ENCODE results near the gene EPHB1.
"Not testable (repeated sequence)": the region's sequence is repeated elsewhere in the genome, so short reads cannot be mapped to it uniquely, and the experiment has no call there.

The EPHB1 gene

DNA sequence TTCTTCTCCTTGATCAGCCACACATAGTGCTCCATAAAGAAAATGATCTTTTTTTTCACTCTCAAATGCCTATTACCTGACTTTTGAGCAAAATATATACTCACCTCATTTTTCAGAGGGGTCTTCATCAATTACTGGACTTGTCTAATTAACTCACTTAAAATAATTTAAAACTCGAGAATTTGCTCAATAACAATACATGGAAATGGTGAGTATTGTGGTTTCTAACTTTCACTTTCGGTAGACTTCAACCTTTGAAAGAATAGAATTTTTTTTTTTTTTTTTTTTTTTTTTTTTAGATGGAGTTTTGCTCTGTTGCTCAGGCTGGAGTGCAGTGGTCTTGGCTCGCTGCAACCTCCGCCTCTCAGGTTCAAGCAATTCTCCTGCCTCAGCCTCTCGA is 17.7 kb upstream of the EPHB1 start:
- no peak for DNase-seq

DNA sequence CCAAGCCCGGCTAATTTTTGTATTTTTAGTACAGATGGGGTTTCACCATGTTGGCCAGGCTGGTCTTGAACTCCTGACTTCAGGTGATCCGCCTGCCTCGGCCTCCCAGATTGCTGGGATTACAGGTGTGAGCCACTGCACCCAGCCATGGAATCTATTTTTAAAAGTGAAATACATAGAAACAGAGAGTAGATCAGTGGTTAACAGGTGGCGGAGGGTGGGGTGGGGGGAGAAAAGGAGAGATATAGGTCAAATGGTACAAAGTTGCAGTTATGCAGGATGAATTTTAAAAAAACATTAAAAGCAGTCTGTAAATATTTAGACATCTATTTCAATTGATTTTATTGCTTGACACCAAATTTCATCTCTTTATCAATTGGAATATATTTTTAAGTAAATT is 6.8 kb upstream of the EPHB1 start:
- not testable (repeated sequence) for DNase-seq

DNA sequence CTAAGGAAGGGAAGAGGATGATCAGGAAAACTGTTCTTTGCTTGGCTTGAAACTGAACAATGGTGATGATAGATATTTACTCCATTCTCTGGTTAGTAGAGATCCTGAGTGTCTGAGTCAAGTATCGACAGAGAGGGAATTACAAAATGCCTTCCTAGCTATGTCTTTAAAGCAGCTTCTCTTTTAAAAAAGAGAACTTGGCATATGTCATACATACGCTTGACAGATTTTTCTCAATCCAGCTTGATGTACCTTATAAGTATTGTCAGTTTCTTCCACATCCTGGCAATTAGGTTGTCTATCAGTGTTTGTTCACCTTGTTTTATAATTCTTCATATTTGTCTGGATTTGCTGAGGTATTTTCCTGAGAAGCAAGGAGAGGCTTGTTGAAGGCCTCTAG is 5.0 kb upstream of the EPHB1 start:
- DNase-seq = no peak

GRCh38 chr3:134791992-134792391 is 3.1 kb upstream of the EPHB1 start:
- no peak for DNase-seq

DNA sequence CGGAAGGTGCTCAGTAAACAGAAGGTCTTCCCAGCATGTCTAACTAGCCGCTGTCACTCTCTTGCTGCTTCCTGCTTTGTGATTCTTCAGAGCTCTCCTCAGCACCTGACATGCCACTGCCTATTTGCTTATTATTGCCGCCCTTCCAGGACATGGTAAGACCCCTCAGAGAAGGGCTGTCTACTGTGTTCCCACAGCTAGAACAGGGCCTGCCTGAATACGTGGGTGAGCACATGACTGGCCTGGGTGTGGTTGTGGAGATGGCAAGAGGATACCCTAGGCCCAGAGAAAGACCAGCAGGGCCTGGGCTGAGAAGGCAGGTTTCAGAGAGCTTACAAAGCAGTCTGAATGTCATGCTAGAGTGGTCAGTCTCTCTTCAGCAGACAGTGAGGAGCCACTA is 2.4 kb upstream of the EPHB1 start:
- no peak for DNase-seq

GRCh38 chr3:134793562-134793961 is 1.5 kb upstream of the EPHB1 start:
- DNase-seq = no peak

GRCh38 chr3:134794323-134794722 is 737 bp upstream of the EPHB1 start:
- DNase-seq = no peak

GRCh38 chr3:134795746-134796280 is 753 bp downstream of the EPHB1 start:
- DNase-seq = peak; percentile 14

DNA sequence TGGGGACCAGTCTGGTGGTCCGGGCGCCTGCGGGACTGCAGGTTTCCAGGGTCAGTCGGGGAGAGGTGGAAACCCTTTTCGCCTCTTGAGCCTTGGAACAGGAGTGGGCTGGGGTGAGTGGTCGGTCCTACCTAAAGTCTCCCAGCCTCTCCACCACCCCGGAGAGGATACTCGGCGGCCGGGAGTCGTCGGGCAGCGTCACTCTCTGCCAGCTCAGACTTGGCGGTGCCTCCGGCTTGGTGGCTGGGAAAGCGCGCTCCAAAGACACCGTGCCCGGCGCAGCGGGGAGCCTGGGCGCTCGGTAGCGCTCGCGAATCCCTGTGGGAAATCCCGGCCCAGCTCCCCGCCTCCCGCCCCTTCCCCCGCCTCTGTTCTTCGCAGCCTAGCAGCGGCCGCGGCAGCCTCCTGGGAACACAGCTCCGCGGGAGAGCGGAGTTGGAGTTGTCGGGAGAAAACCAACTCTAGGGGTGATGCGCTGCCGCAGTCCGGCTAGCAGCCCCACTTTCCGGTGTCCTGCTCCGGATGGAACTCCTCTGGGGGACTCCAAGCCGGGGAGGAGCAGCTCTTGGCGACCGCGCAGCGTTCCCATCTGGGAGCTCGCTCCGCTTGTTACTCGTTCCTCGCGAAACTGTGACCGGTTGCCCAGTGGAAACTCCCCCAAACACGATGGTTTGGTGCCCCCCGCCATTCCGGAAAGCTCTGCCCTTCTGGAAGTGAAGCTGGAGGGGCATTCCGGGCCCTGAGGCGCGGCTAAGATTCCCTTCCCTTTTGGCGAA is 1.4 kb downstream of the EPHB1 start:
- DNase-seq = peak; percentile 17

GRCh38 chr3:134797057-134797740 is 2.1 kb downstream of the EPHB1 start:
- DNase-seq = no peak

DNA sequence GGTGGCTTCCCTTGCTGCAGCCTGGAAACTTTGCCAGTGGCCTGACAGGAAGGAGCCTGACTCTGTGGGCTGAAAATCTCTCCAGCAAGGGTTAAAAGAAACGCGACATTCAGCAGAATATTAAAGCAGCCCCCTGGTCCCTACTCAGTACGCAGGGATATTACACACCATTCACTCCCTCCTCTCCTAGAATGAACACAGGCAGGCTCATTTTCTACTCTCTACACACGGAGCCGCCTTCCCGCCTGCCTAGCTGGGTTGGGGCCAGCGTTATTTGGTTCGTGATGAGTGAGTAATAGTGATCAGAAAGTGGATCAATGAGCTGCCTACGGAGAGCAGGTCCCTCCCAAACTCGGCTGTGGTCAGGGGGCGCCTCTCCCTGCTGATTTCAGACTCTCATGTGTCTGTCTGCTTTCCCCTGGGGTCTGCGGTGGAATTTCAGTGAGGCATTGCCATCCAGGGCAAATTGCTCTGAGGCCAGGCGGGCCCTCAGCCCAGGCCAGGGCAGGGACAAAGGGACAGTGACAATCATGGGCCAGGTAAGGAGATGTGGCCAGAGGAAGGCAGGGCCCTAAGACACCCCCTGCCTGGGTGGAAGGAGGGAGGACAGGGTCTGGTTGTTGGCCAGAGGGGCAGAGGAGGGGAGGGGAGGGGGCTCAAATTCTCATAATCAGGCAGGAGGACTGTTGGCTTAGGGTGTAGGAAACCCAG is 2.8 kb downstream of the EPHB1 start:
- DNase-seq = no peak

- no peak for DNase-seq
Measured at GRCh38 chr3:134798681-134799311, 3.7 kb downstream of the EPHB1 start.

GRCh38 chr3:134799393-134799792 is 4.3 kb downstream of the EPHB1 start:
- peak; percentile 41 for DNase-seq

DNA sequence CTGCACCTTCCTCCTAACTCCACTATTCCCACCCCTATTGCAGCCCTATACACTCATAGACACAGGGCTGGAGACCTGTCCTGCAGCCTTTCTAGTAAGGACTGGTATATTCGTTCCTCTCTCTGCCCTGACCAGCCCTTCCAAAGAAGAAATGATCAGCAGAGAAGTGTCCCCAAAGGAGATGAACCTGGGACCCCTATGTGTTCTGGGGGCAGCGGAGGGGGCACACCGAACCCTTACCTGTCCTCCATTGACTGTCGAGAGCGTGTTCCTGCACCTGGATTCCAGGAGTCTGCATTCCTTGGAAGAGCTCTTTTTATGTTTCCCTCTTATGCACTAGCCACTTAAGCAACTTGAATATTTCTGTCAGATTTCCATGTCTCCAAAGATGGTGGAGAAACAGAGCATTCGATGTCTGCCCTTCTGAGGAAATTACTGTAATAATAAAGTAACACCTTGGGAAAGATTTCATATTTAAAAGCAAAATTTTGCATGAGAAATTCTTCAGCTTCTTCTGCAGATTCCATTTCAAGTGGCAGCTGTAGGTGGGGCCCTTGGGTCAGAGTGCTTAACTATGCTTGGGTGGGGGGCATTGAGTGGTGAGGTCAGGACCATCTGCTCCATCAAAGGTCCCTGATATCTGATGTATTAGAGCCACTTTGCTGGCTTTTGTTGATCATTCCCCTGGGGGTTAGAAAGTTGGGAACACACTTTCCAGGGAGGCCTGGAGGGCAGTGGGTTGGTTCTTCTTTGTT is 6.3 kb downstream of the EPHB1 start:
- no peak for DNase-seq

GRCh38 chr3:134802428-134803050 is 7.5 kb downstream of the EPHB1 start:
- DNase-seq = no peak

GRCh38 chr3:134803051-134803505 is 8.0 kb downstream of the EPHB1 start:
- DNase-seq = no peak

DNA sequence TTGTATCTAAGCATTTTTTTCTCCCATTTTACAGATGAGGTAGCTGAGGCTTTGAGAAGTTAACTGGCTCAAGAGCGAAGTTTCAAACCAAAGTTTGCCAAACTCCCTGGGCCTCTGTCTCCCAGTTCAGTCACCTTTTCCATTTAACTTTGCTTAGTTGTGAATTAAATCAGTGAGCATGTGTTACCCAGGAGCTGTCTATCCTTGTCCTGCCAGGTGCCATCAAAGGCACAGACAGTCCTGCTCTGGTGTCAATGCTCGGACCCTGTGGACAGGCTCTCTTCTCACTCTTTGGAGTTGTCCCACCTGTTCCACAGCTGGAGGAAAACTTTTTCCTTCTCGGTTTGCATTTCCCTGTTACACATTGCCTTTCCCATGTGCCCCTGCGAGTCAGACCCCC is 8.6 kb downstream of the EPHB1 start:
- no peak for DNase-seq

- DNase-seq = no peak
Measured at GRCh38 chr3:134804508-134805480, 9.7 kb downstream of the EPHB1 start.

DNA sequence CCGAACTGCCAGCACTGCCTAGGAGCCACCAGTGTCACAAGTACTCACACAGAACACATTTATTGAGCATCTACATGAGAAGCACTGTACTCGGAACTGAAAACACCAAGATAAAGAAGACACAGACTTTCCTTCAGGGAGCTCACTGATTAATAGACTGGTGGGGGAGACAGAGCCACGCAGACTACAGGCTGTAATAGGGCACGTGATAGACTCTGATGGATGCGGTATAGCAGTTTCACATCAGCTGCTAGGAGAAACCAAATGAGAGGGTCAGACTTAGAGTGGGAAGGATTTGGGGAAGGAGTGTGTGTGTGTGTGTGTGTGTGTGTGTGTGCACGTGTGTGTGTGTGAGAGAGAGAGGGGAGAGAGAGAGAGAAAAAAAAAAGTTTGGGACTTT is 12.1 kb downstream of the EPHB1 start:
- DNase-seq = no peak

DNA sequence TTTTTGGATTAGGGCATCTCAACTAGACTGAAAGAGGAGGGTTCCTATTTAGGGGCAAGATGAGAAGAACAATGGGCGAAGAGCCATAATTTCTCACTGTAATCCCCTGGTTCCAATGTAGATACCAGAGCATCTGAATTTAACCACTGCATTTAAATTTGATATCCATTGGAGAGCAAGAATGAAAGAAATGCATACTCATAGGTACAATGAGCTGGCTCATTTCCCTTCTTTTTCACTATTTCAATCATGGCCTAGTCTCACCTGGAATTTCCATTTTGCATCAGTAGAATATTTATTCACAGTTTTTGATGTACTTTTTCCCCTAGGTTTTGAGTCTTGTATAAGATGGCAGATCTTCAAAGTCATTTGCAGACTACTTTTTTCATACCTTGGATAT is 13.8 kb downstream of the EPHB1 start:
- DNase-seq = no peak
